SK-N-SH (cell line): ENCODE measurements around the gene TAS1R1. TPM values are rescaled to one million over a fixed set of nuclear protein-coding genes. Genes with fewer than 3 reads are reported as not detected.

ENCODE experiments used
- CTCF ChIA-PET: fragments of 300-600, 350-600 bp; formaldehyde crosslinking; extraction: SDS; loops from one replicate; lab custom pipeline; 2021; lab: Yijun Ruan, JAX
- POLR2A ChIA-PET: fragments of 350-600 bp; sonication (Branson Sonifier 250); formaldehyde crosslinking; extraction: SDS; loops from one replicate; lab custom pipeline; 2020; ENCODE audit warnings: antibody characterized with exemption, inconsistent platforms; lab: Yijun Ruan, JAX
- DNase-seq: peaks from one replicate; pipeline ENCODE4 v3.0.0; 2012
- H2AFZ ChIP-seq: fragments of 200-600 bp; sonication (generic); 2 replicates; pipeline ENCODE4 v1.8.1; 2016; ENCODE audit warnings: antibody characterized with exemption, mild to moderate bottlenecking, low read depth
- H3F3A ChIP-seq: fragments of 200-600 bp; sonication (generic); replicated peaks from 2 replicates; pipeline ENCODE3; 2016; ENCODE audit warnings: antibody characterized with exemption, mild to moderate bottlenecking; ENCODE audit not compliant: insufficient read depth
- H3K27ac ChIP-seq, 2 experiments: fragments of 200-500 bp in 1 of 2; fragments of 200-600 bp in 1 of 2; sonication (Bioruptor generic) in 1 of 2; sonication (generic), shearing (Covaris generic) in 1 of 2; 2 replicates each; pipeline versions ENCODE4 v1.5.1 to v1.6.1; 2014 to 2016; ENCODE audit warnings: low read depth in 2 of 2, inconsistent platforms in 1 of 2, low read length in 1 of 2, mild to moderate bottlenecking in 1 of 2, mixed read lengths in 1 of 2
- H3K27me3 ChIP-seq: fragments of 200-600 bp; sonication (generic), shearing (Covaris generic); 2 replicates; pipeline ENCODE4 v1.6.1; 2016; ENCODE audit warnings: mixed run types; ENCODE audit not compliant: insufficient read depth
- H3K36me3 ChIP-seq, 2 experiments: fragments of 200-500 bp in 1 of 2; fragments of 200-600 bp in 1 of 2; sonication (Bioruptor generic) in 1 of 2; sonication (generic) in 1 of 2; replicated peaks in 1 of 2; 2 replicates each; pipeline versions ENCODE3 to v1.5.1; 2014 to 2016; ENCODE audit warnings: low read length in 1 of 2, mild to moderate bottlenecking in 1 of 2; ENCODE audit not compliant: insufficient read depth in 2 of 2, control insufficient read depth in 1 of 2
- H3K4me1 ChIP-seq, 2 experiments: fragments of 200-500 bp in 1 of 2; fragments of 200-600 bp in 1 of 2; sonication (Bioruptor generic) in 1 of 2; sonication (generic), shearing (Covaris generic) in 1 of 2; 2 replicates each; pipeline versions ENCODE4 v1.5.1 to v1.6.1; 2014 to 2016; ENCODE audit warnings: low read depth in 1 of 2, low read length in 1 of 2, mixed run types in 1 of 2; ENCODE audit not compliant: insufficient read depth in 2 of 2, control insufficient read depth in 1 of 2
- H3K4me2 ChIP-seq: fragments of 200-600 bp; sonication (generic), shearing (Covaris generic); 2 replicates; pipeline ENCODE4 v1.6.1; 2017; ENCODE audit warnings: mixed run types
- H3K4me3 ChIP-seq, 2 experiments: fragments of 200-500 bp in 1 of 2; fragments of 200-600 bp in 1 of 2; sonication (Bioruptor generic) in 1 of 2; sonication (generic), shearing (Covaris generic) in 1 of 2; 2 replicates each; pipeline versions ENCODE4 v1.5.1 to v1.8.1; 2014 to 2016; ENCODE audit warnings: low read depth in 2 of 2, inconsistent platforms in 1 of 2, low read length in 1 of 2, mild to moderate bottlenecking in 1 of 2, mixed read lengths in 1 of 2, moderate library complexity in 1 of 2
- H3K79me2 ChIP-seq: fragments of 200-600 bp; sonication (generic); 2 replicates; pipeline ENCODE4 v1.8.1; 2017; ENCODE audit warnings: mild to moderate bottlenecking; ENCODE audit not compliant: insufficient read depth
- H3K9ac ChIP-seq: fragments of 200-600 bp; sonication (generic); 2 replicates; pipeline ENCODE4 v1.6.1; 2017; ENCODE audit warnings: mixed run types
- H3K9me2 ChIP-seq: fragments of 200-600 bp; sonication (generic); 2 replicates; pipeline ENCODE4 v1.6.1; 2017; ENCODE audit warnings: mixed run types
- H3K9me3 ChIP-seq: fragments of 200-600 bp; sonication (generic); 2 replicates; pipeline ENCODE4 v1.6.1; 2017; ENCODE audit warnings: mixed run types, mild to moderate bottlenecking, moderate library complexity
- H4K20me1 ChIP-seq: fragments of 200-600 bp; sonication (generic); 2 replicates; pipeline ENCODE4 v1.6.1; 2017; ENCODE audit warnings: mild to moderate bottlenecking, mixed run types; ENCODE audit not compliant: insufficient read depth
- CTCF ChIP-seq: fragments of 200-600 bp; sonication (generic); IDR thresholded peaks from 2 replicates; pipeline ENCODE4 v1.6.1; 2017; ENCODE audit warnings: antibody characterized with exemption, mild to moderate bottlenecking, moderate library complexity
- ELF1 ChIP-seq: IDR thresholded peaks from 2 replicates; pipeline ENCODE4 v1.4.0; 2012
- EZH2phosphoT487 ChIP-seq: fragments of 200-600 bp; sonication (generic); IDR thresholded peaks from 2 replicates; pipeline ENCODE4 v1.6.1; 2017; ENCODE audit warnings: low read depth, mixed run types, mild to moderate bottlenecking, antibody characterized with exemption, moderate library complexity, borderline replicate concordance
- FOXJ3 ChIP-seq: sonication (generic); formaldehyde crosslinking; IDR thresholded peaks from 2 replicates; pipeline ENCODE4 v1.5.1; 2020; ENCODE audit warnings: mild to moderate bottlenecking, missing genetic modification reagents
- PBX3 ChIP-seq: IDR thresholded peaks from 2 replicates; pipeline ENCODE4; 2012
- POLR2AphosphoS5 ChIP-seq: IDR thresholded peaks from 2 replicates; pipeline ENCODE4 v1.6.1; 2012; ENCODE audit warnings: low read depth, low read length
- RCOR1 ChIP-seq: fragments of 150-350 bp; IDR thresholded peaks from 2 replicates; pipeline ENCODE4 v1.6.1; 2017; ENCODE audit warnings: antibody characterized with exemption, low read length
- RFX5 ChIP-seq: IDR thresholded peaks from 2 replicates; pipeline ENCODE4 v1.6.1; 2012; ENCODE audit warnings: mild to moderate bottlenecking, improper control_type of control experiment, low read length
- RXRA ChIP-seq: IDR thresholded peaks from 2 replicates; pipeline ENCODE4 v1.4.0; 2012; ENCODE audit warnings: low read depth, mild to moderate bottlenecking, borderline replicate concordance
- TAF1 ChIP-seq: IDR thresholded peaks from 2 replicates; pipeline ENCODE4 v1.6.1; 2012; ENCODE audit warnings: low read depth, mild to moderate bottlenecking, low read length, moderate library complexity, borderline replicate concordance
- TCF12 ChIP-seq: IDR thresholded peaks from 2 replicates; pipeline ENCODE4 v1.4.0; 2012
- TEAD4 ChIP-seq: IDR thresholded peaks from 2 replicates; pipeline ENCODE4 v1.4.0; 2012; ENCODE audit warnings: mild to moderate bottlenecking, borderline replicate concordance; ENCODE audit not compliant: insufficient read depth
- USF1 ChIP-seq: IDR thresholded peaks from 2 replicates; pipeline ENCODE4 v1.4.0; 2012; ENCODE audit warnings: low read depth, borderline replicate concordance
- YY1 ChIP-seq: IDR thresholded peaks from 2 replicates; pipeline ENCODE4 v1.4.0; 2012; ENCODE audit warnings: low read depth, mild to moderate bottlenecking
- ZBTB33 ChIP-seq: IDR thresholded peaks from 2 replicates; pipeline ENCODE4 v1.4.0; 2012; ENCODE audit warnings: low read depth, borderline replicate concordance
- WGBS: methylation state at CpG from one replicate; pipeline ENCODE4 v1.1.6; 2017; ENCODE audit warnings: low lambda C conversion rate; 5-methylcytosine and 5-hydroxymethylcytosine counted together
- polyA plus RNA-seq, 3 experiments: library from polyadenylated mRNA; depleted of rRNA; stranded (reverse); fragments of >200 nt; gene quantifications; 2 replicates each; pipeline ENCODE4 v1.2.3, GENCODE V29; 2012

The TAS1R1 gene
- polyA plus RNA-seq, 1 of the 3 experiments (the other 2 are of a cell fraction), result not detected

GRCh38 chr1:6510493-6510892, 44.6 kb upstream of the TAS1R1 start:
- Histone ChIP-seq H3K4me2 (no peak overlapping the region), H2AFZ (no peak overlapping the region), H3K36me3 (no peaks in the 10 kb centered on the region), H3K79me2 (no peaks in the 10 kb centered on the region), H3K9me2 (no peaks in the 10 kb centered on the region), H3K4me3 (no peak overlapping the region), H3K27me3 (no peaks in the 10 kb centered on the region), H3F3A (peaks cover 2% of the 10 kb centered on the region), H3K4me1 (peaks cover 0 to 83% of the 10 kb centered on the region in 2 experiments; a peak in 2 of 4 replicates), H3K27ac (peak overlapping the region in 1 of 2 experiments; percentile 93; a peak in 2 of 4 replicates), H3K9ac (no peak overlapping the region), H3K9me3 (no peaks in the 10 kb centered on the region), H4K20me1 (no peaks in the 10 kb centered on the region)
- POLR2A ChIA-PET, result interaction anchor here (0.9 to 1.3 kb wide), 2 partner anchors 12 to 16 kb away, joined by 3 read pairs; no protein-coding TSS in a partner anchor
- 100% methylated on average over 3 of the region's 6 CpGs for WGBS
- no peak for TF ChIP-seq PBX3
- TF ChIP-seq CTCF, result no peak
- no peak for TF ChIP-seq TCF12
- no peak for TF ChIP-seq EZH2phosphoT487
- no peak for TF ChIP-seq TAF1
- TF ChIP-seq USF1, result no peak
- TF ChIP-seq YY1, result no peak
- TF ChIP-seq RXRA, result no peak
- no peak for TF ChIP-seq POLR2AphosphoS5
- TF ChIP-seq ELF1, result no peak
- TF ChIP-seq ZBTB33, result no peak
- TF ChIP-seq FOXJ3 (CRISPR knock-in tag), result no peak
- no peak for TF ChIP-seq RFX5
- no peak for TF ChIP-seq TEAD4
- no peak for TF ChIP-seq RCOR1
- no peak for DNase-seq
- CTCF ChIA-PET, result interaction anchor here (1.0 to 17.4 kb wide), 2 partner anchors 21 to 44 kb away, joined by 6 to 211 read pairs; partner anchors contain the start of genes NOL9, PLEKHG5 and TAS1R1
